DMS 273 (cell line): ENCODE measurements around the gene NBEA.
"Not testable (repeated sequence)": the region's sequence is repeated elsewhere in the genome, so short reads cannot be mapped to it uniquely, and the experiment has no call there.

ENCODE experiments used
- DNase-seq: peaks from one replicate; lab custom pipeline; 2025; ENCODE audit not compliant: unreplicated experiment; lab: John Stamatoyannopoulos, UW

The NBEA gene

GRCh38 chr13:34944274-34944634, 2.2 kb downstream of the NBEA start:
- DNase-seq, result no peak

DNA sequence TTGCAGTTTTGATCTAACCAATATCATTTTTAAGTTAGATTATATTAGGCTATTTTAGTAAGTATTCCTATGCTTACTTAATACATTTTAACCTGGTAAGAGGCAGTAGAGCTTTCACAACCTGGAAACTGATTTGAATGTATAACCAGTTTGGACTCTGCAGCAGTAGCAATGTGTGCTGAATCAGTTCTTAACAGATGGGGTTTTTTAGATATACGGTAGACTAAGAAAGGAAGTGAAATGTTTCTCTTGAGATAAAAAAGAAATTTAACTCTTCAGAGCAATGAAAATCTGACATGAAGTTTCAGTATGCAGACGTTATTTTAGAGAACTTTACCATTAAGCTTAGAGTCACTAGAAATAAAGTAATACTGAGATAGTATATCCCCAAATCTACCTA, 2.7 kb downstream of the NBEA start:
- peak; percentile 22 for DNase-seq

GRCh38 chr13:34951528-34951927, 9.5 kb downstream of the NBEA start:
- no peak for DNase-seq

- no peak for DNase-seq
These were observed 17.4 kb downstream of the NBEA start for GRCh38 chr13:34959489-34959888.

DNA sequence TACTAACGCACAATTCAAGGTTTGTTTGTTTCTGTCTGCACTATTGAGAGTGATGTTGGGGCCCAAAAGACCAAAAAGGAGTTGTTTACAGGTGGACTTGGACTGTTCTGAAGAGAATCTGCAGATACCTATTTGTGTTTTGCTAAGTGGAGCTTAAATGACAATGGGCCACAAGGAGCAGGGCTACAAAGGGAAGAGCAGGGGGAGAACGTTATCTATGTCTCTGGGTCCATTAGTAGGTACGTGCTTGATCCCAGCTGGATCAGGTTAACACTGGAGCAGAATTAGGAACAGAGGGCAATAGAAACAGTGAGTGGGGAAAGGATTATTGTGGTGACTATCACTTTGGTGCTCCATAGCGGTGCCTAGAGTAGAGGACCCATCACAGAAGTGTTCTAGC, 22.5 kb downstream of the NBEA start:
- DNase-seq, result no peak

- no peak for DNase-seq
These were observed 25.9 kb downstream of the NBEA start for GRCh38 chr13:34967851-34968562.

DNA sequence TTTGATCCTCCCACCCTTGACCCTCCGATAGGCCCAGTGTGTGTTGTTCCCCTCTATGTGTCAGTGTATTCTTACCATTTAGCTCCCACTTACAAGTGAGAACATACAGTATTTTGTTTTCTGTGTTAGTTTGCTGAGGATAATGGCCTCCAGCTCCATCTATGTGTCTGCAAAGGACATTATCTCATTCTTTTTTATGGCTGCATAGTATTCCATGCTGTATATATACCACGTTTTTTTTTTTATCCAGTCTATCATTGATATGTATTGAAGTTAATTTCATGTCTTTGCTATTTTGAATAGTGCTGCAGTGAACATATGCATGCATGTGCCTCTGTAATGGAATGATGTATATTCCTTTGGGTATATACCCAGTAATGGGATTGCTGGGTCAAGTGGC, 27.5 kb downstream of the NBEA start:
- DNase-seq, result not testable (repeated sequence)

DNA sequence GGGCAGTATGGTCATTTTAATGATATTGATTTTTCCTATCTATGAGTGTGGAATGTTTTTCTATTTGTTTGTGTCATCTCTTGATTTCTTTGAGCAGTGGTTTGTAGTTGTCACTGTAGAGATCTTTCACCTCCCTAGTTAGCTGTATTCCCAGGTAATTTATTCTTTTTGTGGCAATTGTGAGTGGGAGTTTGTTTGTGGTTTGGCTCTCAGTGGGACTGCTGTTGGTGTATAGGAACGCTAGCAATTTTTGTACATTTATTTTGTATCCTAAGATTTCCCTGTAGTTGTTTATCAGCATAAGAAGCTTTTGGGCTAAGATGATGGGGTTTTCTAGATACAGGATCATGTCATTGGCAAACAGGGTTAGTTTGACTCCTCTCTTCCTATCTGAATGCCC, 28.9 kb downstream of the NBEA start:
- no peak for DNase-seq

DNA sequence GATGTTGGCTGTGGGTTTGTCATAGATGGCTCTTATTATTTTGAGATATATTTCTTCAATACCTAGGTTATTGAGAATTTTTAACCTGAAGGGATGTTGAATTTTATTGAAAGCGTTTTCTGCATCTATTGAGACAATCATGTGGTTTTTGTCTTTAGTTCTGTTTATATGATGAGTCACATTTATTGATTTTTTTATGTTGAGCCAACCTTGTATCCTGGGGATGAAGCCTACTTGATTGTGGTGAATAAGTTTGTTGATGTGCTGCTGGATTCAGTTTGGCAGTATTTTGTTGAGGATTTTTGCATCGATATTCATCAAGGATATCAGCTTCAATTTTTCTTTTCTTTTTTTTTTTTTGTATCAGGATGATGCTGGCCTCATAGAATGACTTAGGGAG, 29.4 kb downstream of the NBEA start:
- no peak for DNase-seq

- DNase-seq, result not testable (repeated sequence)
These were observed 43.1 kb downstream of the NBEA start for GRCh38 chr13:34985199-34985598.

- DNase-seq, result no peak
These were observed 46.3 kb downstream of the NBEA start for GRCh38 chr13:34988330-34988791.

- no peak for DNase-seq
These were observed 48.5 kb downstream of the NBEA start for GRCh38 chr13:34990399-34991214.

- DNase-seq, result no peak
These were observed 51.4 kb downstream of the NBEA start for GRCh38 chr13:34993470-34993869.

DNA sequence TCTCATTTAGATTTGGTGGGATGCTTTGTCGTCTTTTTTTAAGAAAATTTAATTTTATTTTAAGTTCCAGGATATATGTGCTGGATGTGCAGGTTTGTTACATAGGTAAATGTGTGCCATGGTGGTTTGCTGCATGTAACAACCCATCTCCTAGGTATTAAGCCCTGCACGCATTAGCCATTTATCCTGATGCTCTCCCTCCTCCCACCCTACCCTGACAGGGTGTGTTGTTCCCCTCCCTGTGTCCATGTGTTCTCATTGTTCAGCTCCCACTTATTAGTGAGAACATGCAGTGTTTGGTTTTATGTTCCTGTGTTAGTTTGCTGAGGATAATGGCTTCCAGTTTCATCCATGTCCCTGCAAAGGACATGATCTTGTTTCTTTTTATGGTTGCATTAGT, 61.7 kb downstream of the NBEA start:
- not testable (repeated sequence) for DNase-seq

DNA sequence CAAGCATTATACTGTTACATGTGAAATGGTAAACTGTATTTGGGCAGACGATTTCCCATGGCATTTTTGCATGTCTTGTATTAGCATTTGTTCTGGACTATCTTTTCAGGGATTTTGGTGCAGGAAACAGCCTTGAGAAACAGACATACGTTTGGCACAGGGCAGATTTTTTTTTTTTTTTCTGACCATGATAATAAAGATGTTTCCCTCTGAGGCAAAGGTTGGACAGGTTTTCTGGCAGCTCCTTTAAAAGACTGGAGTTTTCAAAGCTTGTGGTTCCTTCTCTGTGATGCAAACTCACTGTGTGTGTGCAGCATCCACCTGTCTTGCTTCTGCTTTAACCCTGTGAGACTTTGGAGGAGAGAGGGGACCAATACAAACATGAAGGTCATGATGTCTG, 63.0 kb downstream of the NBEA start:
- DNase-seq, result no peak

GRCh38 chr13:35014606-35015213, 72.6 kb downstream of the NBEA start:
- DNase-seq, result peak; percentile 18

GRCh38 chr13:35016362-35017112, 74.5 kb downstream of the NBEA start:
- peak; percentile 35 for DNase-seq

DNA sequence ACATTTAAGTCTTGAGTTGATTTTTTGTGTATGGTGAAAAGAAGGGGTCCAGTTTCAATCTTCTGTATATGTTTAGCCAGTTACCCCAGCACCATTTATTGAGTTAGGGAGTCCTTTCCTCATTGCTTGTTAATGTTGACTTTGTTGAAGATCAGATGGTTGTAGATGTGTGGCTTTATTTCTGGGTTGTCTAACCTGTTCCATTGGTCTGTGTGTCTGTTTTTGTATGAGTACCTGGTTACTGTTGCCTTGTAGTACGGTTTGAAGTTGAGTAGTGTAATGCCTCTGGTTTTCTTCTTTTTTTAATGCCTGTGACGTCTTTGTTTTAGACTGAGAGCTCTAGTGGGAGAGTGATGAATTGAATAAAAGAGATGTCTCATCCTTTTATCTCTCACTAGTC, 83.2 kb downstream of the NBEA start:
- no peak for DNase-seq

GRCh38 chr13:35028338-35028867, 86.3 kb downstream of the NBEA start:
- DNase-seq, result no peak

- no peak for DNase-seq
These were observed 96.9 kb downstream of the NBEA start for GRCh38 chr13:35039012-35039411.

DNA sequence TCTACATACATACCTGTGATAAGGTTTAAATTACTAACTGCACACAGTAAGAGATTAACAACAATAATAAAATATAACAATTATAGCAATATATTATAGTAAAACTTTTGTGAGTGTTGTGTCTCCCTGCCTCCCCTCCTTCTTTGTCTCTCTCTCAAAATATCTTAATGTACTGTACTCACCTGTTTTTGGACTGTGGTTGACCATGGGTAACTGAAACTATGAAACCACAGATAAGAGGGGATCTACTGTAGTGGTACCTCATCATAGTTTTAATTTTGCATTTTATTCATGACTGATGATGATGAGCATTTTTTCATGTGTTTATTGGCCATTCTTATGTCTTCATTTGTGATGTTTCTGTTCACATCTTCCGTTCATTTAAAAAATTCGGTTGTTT, 104.5 kb downstream of the NBEA start:
- DNase-seq, result no peak
